Colonic mucosa (tissue), 4 donors: ENCODE results near the gene NTN1. TPM values are rescaled to one million over a fixed set of nuclear protein-coding genes. Genes with fewer than 3 reads are reported as not detected.

Source experiments
- DNase-seq: peaks from one replicate; pipeline ENCODE4 v3.0.0-alpha.2; 2020
- H3K27ac ChIP-seq: fragments of 200-600 bp; one replicate; pipeline ENCODE4 v1.8.0; 2021
- H3K27me3 ChIP-seq: fragments of 200-600 bp; one replicate; pipeline ENCODE4 v1.8.0; 2021
- H3K36me3 ChIP-seq: fragments of 200-600 bp; one replicate; pipeline ENCODE4 v1.8.0; 2021
- H3K4me1 ChIP-seq: fragments of 200-600 bp; one replicate; pipeline ENCODE4 v1.8.0; 2021; ENCODE audit warnings: mild to moderate bottlenecking
- H3K4me3 ChIP-seq: fragments of 200-600 bp; one replicate; pipeline ENCODE4 v1.8.0; 2021
- H3K9ac ChIP-seq, 2 donors: one replicate each; pipeline ENCODE4 v1.7.0; 2013; ENCODE audit warnings: control low read depth in 2 of 2, low read depth in 2 of 2, low read length in 2 of 2
- H3K9me3 ChIP-seq: fragments of 200-600 bp; one replicate; pipeline ENCODE4 v1.8.0; 2021
- CTCF ChIP-seq: fragments of 200-600 bp; IDR thresholded peaks from one replicate; pipeline ENCODE4 v1.8.0; 2022; ENCODE audit warnings: antibody characterized with exemption, mild to moderate bottlenecking
- intact Hi-C: fragments of 100-400 bp; cut with DNase I; formaldehyde crosslinking; loops from one replicate; pipeline ENCODE4 v1.14.1; 2022
- total RNA-seq, 2 donors: library from RNA; stranded (reverse); fragmentation: NEBNext Ultra II Directional in 1 of 2; extraction: Animal tissue kit (Norgen Biotek cat#: 25700) in 1 of 2; gene quantifications; one replicate each; pipeline ENCODE4 v1.2.1, GENCODE V29; 2021
- donor health status: healthy.
- donor health status: DM: no; HTN: no; CAD: no.
- donor health status: DM: no; HTN: no; CAD: no.

NTN1 gene
- total RNA-seq, 2 donors from 2014 or later, result 2.1 to 5.5 TPM

- Histone ChIP-seq H3K27me3 (peaks cover 38% of the 10 kb centered on the region), H3K4me3 (peak overlapping the region; percentile 26), H3K9me3 (no peaks in the 10 kb centered on the region), H3K27ac (no peak overlapping the region), H3K9ac (no peak overlapping the region), H3K4me1 (no peaks in the 10 kb centered on the region), H3K36me3 (no peaks in the 10 kb centered on the region)
- no peak for DNase-seq
- intact Hi-C loops, result loop anchor here (10.0 kb wide), 1 partner anchor 151 kb away; no protein-coding TSS in a partner anchor
- TF ChIP-seq CTCF, result no peak
Observed at GRCh38 chr17:9003355-9004131, 17.8 kb upstream of the NTN1 start.

GRCh38 chr17:9004132-9004960, 17.0 kb upstream of the NTN1 start:
- no peaks in the 10 kb centered on the region for H3K9me3 ChIP-seq
- intact Hi-C loops, result loop anchor here (10.0 kb wide), 1 partner anchor 150 kb away; no protein-coding TSS in a partner anchor
- H3K9ac ChIP-seq, result no peak overlapping the region
- H3K27me3 ChIP-seq, result peaks cover 38% of the 10 kb centered on the region
- TF ChIP-seq CTCF, result no peak
- no peak for DNase-seq
- H3K27ac ChIP-seq, result no peak overlapping the region
- no peaks in the 10 kb centered on the region for H3K4me1 ChIP-seq
- H3K36me3 ChIP-seq, result no peaks in the 10 kb centered on the region
- H3K4me3 ChIP-seq, result no peak overlapping the region

- no peak for DNase-seq
- no peak for TF ChIP-seq CTCF
- Histone ChIP-seq H3K4me1 (no peaks in the 10 kb centered on the region), H3K4me3 (no peak overlapping the region), H3K27me3 (peaks cover 38% of the 10 kb centered on the region), H3K27ac (no peak overlapping the region), H3K36me3 (no peaks in the 10 kb centered on the region), H3K9ac (no peak overlapping the region), H3K9me3 (no peaks in the 10 kb centered on the region)
- intact Hi-C loops, result loop anchor here (10.0 kb wide), 1 partner anchor 150 kb away; no protein-coding TSS in a partner anchor
Observed at GRCh38 chr17:9004961-9005285, 16.4 kb upstream of the NTN1 start.

- H3K36me3 ChIP-seq, result no peaks in the 10 kb centered on the region
- TF ChIP-seq CTCF, result no peak
- no peak overlapping the region for H3K27ac ChIP-seq
- no peak overlapping the region for H3K4me3 ChIP-seq
- no peak overlapping the region for H3K9ac ChIP-seq
- intact Hi-C loops, result loop anchor here (10.0 kb wide), 1 partner anchor 149 kb away; no protein-coding TSS in a partner anchor
- DNase-seq, result no peak
- H3K9me3 ChIP-seq, result no peaks in the 10 kb centered on the region
- no peaks in the 10 kb centered on the region for H3K4me1 ChIP-seq
- peaks cover 38% of the 10 kb centered on the region for H3K27me3 ChIP-seq
Observed at GRCh38 chr17:9006175-9006767, 15.0 kb upstream of the NTN1 start.

- no peak overlapping the region for H3K9ac ChIP-seq
- intact Hi-C loops, result loop anchor here (10.0 kb wide), 1 partner anchor 148 kb away; no protein-coding TSS in a partner anchor
- no peaks in the 10 kb centered on the region for H3K9me3 ChIP-seq
- DNase-seq, result no peak
- no peaks in the 10 kb centered on the region for H3K4me1 ChIP-seq
- no peak overlapping the region for H3K4me3 ChIP-seq
- H3K36me3 ChIP-seq, result no peaks in the 10 kb centered on the region
- no peak overlapping the region for H3K27ac ChIP-seq
- TF ChIP-seq CTCF, result no peak
- peaks cover 33% of the 10 kb centered on the region for H3K27me3 ChIP-seq
Observed at GRCh38 chr17:9007052-9007714, 14.1 kb upstream of the NTN1 start.
